Breast epithelium (tissue), 4 donors: Measurements from ENCODE around the gene CHKA. TPM values are rescaled to one million over a fixed set of nuclear protein-coding genes. Genes with fewer than 3 reads are reported as not detected.
A peak's percentile ranks its signal among the peaks of the same experiment; 100 is the strongest.

Experiments
- DNase-seq, 2 donors: peaks; one replicate each; pipeline ENCODE4 v3.0.0-alpha.2; 2019; ENCODE audit warnings: low spot score in 2 of 2
- H3K27ac ChIP-seq, 2 donors: fragments of 200-600 bp; sonication (generic) in 1 of 2; one replicate each; pipeline ENCODE4 v1.5.1; 2016 to 2019; ENCODE audit warnings: mild to moderate bottlenecking in 1 of 2
- H3K27me3 ChIP-seq, 2 donors: fragments of 200-600 bp; sonication (generic) in 1 of 2; one replicate each; pipeline versions ENCODE4 v1.5.1 to v1.6.0; 2017 to 2019; ENCODE audit warnings: control low read depth in 1 of 2, mild to moderate bottlenecking in 1 of 2
- H3K36me3 ChIP-seq: fragments of 200-600 bp; one replicate; pipeline ENCODE4 v1.5.1; 2019
- H3K4me1 ChIP-seq, 2 donors: fragments of 200-600 bp; sonication (generic); one replicate each; pipeline ENCODE4 v1.5.1; 2016 to 2019; ENCODE audit warnings: control low read depth in 1 of 2
- H3K4me3 ChIP-seq, 3 donors: fragments of 200-600 bp; sonication (generic); 1 replicate in 2 of 3; 2 replicates in 1 of 3; pipeline ENCODE4 v1.5.1; 2016 to 2019; ENCODE audit warnings: mild to moderate bottlenecking in 3 of 3, moderate library complexity in 2 of 3
- H3K9me3 ChIP-seq, 2 donors: fragments of 200-600 bp; sonication (generic) in 1 of 2; one replicate each; pipeline ENCODE4 v1.5.1; 2016 to 2019; ENCODE audit warnings: control low read depth in 1 of 2
- POLR2A ChIP-seq: fragments of 450-650 bp; IDR thresholded peaks from one replicate; pipeline ENCODE4 v1.6.1; 2016; ENCODE audit warnings: antibody characterized with exemption, mild to moderate bottlenecking, moderate library complexity
- POLR2AphosphoS5 ChIP-seq, 3 donors: sonication (generic); formaldehyde crosslinking; IDR thresholded peaks; one replicate each; pipeline ENCODE4 v1.6.1; 2017; ENCODE audit warnings: antibody characterized with exemption in 3 of 3
- intact Hi-C: fragments of 100-400 bp; cut with DNase I; formaldehyde crosslinking; loops from one replicate; pipeline ENCODE4 v1.15.1; 2023; ENCODE audit warnings: low total_unique reads
- total RNA-seq, 3 donors: library from RNA; depleted of rRNA; stranded (reverse); fragments of >200 nt; gene quantifications; one replicate each; pipeline ENCODE4 v1.1.0, GENCODE V29; 2016
- TF ChIP-seq, protein P1 (sequence below), 3 donors: fragments of 450-650 bp; IDR thresholded peaks; one replicate each; pipeline ENCODE4 v1.5.1; 2016 to 2017; ENCODE audit warnings: antibody characterized with exemption in 3 of 3, mild to moderate bottlenecking in 3 of 3, moderate library complexity in 3 of 3

The CHKA gene
- total RNA-seq, 3 donors from 2014 or later = 52.1 to 73.0 (median 71.7) TPM

GRCh38 chr11:68013611-68014156 is 107.5 kb downstream of the CHKA start:
- TF ChIP-seq, protein P1, sequence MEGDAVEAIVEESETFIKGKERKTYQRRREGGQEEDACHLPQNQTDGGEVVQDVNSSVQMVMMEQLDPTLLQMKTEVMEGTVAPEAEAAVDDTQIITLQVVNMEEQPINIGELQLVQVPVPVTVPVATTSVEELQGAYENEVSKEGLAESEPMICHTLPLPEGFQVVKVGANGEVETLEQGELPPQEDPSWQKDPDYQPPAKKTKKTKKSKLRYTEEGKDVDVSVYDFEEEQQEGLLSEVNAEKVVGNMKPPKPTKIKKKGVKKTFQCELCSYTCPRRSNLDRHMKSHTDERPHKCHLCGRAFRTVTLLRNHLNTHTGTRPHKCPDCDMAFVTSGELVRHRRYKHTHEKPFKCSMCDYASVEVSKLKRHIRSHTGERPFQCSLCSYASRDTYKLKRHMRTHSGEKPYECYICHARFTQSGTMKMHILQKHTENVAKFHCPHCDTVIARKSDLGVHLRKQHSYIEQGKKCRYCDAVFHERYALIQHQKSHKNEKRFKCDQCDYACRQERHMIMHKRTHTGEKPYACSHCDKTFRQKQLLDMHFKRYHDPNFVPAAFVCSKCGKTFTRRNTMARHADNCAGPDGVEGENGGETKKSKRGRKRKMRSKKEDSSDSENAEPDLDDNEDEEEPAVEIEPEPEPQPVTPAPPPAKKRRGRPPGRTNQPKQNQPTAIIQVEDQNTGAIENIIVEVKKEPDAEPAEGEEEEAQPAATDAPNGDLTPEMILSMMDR (IDR thresholded peaks at IDR 0.05) = no peak
- TF ChIP-seq POLR2A = no peak
- TF ChIP-seq POLR2AphosphoS5 (IDR thresholded peaks at IDR 0.05) = no peak
- Histone ChIP-seq H3K27ac (peak overlapping the region; percentile 95 to 98), H3K36me3 (no peaks in the 10 kb centered on the region), H3K9me3 (no peaks in the 10 kb centered on the region), H3K27me3 (no peaks in the 10 kb centered on the region), H3K4me1 (peaks cover 35 to 36% of the 10 kb centered on the region in 2 donors), H3K4me3 (peak overlapping the region in 1 of 3 donors; percentile 22)
- no peak for DNase-seq
- intact Hi-C loops = no loop called here

- TF ChIP-seq, protein P1 (IDR thresholded peaks at IDR 0.05) = no peak
- TF ChIP-seq POLR2AphosphoS5 (IDR thresholded peaks at IDR 0.05) (peak; percentile 8 to 79 (median 57)), POLR2A (no peak)
- Histone ChIP-seq H3K4me1 (peaks cover 35 to 36% of the 10 kb centered on the region in 2 donors), H3K27me3 (no peaks in the 10 kb centered on the region), H3K27ac (peak overlapping the region; percentile 95 to 98), H3K36me3 (no peaks in the 10 kb centered on the region), H3K9me3 (no peaks in the 10 kb centered on the region), H3K4me3 (peak overlapping the region in 1 of 3 donors; percentile 22)
- DNase-seq = peak in 1 of 2 donors; percentile 92
- intact Hi-C loops = no loop called here
These were observed 108.2 kb downstream of the CHKA start for GRCh38 chr11:68012843-68013610.

GRCh38 chr11:68012044-68012842 is 108.9 kb downstream of the CHKA start:
- peaks cover 35 to 36% of the 10 kb centered on the region in 2 donors for H3K4me1 ChIP-seq

GRCh38 chr11:68011051-68011943 is 109.9 kb downstream of the CHKA start:
- H3K27ac ChIP-seq = peak overlapping the region; percentile 95 to 98
- H3K9me3 ChIP-seq = no peaks in the 10 kb centered on the region
- H3K27me3 ChIP-seq = no peaks in the 10 kb centered on the region
- intact Hi-C loops = loop anchor here (2.0 kb wide), 1 partner anchor 202 kb away; the partner anchor contains the start of gene KMT5B
- peaks cover 35 to 36% of the 10 kb centered on the region in 2 donors for H3K4me1 ChIP-seq
- H3K4me3 ChIP-seq = peak overlapping the region; percentile 36 to 63 (median 37)
- TF ChIP-seq, protein P1 (IDR thresholded peaks at IDR 0.05) = no peak
- no peak for TF ChIP-seq POLR2AphosphoS5 (IDR thresholded peaks at IDR 0.05)
- no peak for TF ChIP-seq POLR2A
- DNase-seq = no peak
- no peaks in the 10 kb centered on the region for H3K36me3 ChIP-seq

More at GRCh38 chr11:68012044-68012842, 108.9 kb downstream of the CHKA start:
- H3K27me3 ChIP-seq = no peaks in the 10 kb centered on the region
- TF ChIP-seq POLR2A = no peak
- no peak for TF ChIP-seq POLR2AphosphoS5 (IDR thresholded peaks at IDR 0.05)
- TF ChIP-seq, protein P1 (IDR thresholded peaks at IDR 0.05) = no peak
- H3K9me3 ChIP-seq = no peaks in the 10 kb centered on the region
- no peaks in the 10 kb centered on the region for H3K36me3 ChIP-seq
- intact Hi-C loops = no loop called here
- H3K27ac ChIP-seq = peak overlapping the region; percentile 95 to 98
- no peak for DNase-seq
- no peak overlapping the region for H3K4me3 ChIP-seq
